HCT116 (cell line): Measurements from ENCODE around the gene HACD1. TPM values are rescaled to one million over a fixed set of nuclear protein-coding genes. Genes with fewer than 3 reads are reported as not detected.

Experiments
- ATAC-seq: fragments of 200-7000 bp; cut with Tn5 transposase; 2 replicates; pipeline ENCODE4 v1.9.1; 2020; ENCODE audit warnings: mild to moderate bottlenecking, moderate library complexity
- BruUV-seq: library from RNA; stranded (reverse); fragments of 400-500 nt; replicated peaks from 2 replicates; lab custom pipeline; 2021; lab: Mats Ljungman, UMichigan
- CTCF ChIA-PET: fragments of 300-600 bp; sonication (Branson Sonifier 250); formaldehyde crosslinking; loops from one replicate; lab custom pipeline; 2021; ENCODE audit warnings: antibody characterized with exemption; lab: Charles Lee
- POLR2A ChIA-PET: fragments of 300-600, 350-600 bp; sonication (Branson Sonifier 250); formaldehyde crosslinking; loops from one replicate; lab custom pipeline; 2021; ENCODE audit warnings: antibody characterized with exemption; lab: Charles Lee
- RAD21 ChIA-PET, 2 experiments: fragments of 300-600 bp; sonication (Branson Sonifier 250); formaldehyde crosslinking; loops; one replicate each; lab custom pipeline; 2023; ENCODE audit warnings: low total read pairs in 2 of 2; ENCODE audit not compliant: uncharacterized antibody in 2 of 2, unreplicated experiment in 2 of 2, low non-redundant PET in 1 of 2; lab: Charles Lee
- DNase-seq: peaks from one replicate; pipeline ENCODE4 v3.0.0-alpha.2; 2010; ENCODE audit warnings: low read depth, low spot score
- H2AFZ ChIP-seq: fragments of 200-600 bp; shearing (Covaris generic), sonication (generic); 2 replicates; pipeline ENCODE4 v1.6.1; 2017; ENCODE audit warnings: low read depth, mixed run types, mixed read lengths, antibody characterized with exemption, low read length; ENCODE audit not compliant: poor library complexity, severe bottlenecking
- H3K27ac ChIP-seq: 2 replicates; pipeline ENCODE4 v1.5.1; 2012; ENCODE audit warnings: low read depth, low read length
- H3K27me3 ChIP-seq: fragments of 200-600 bp; sonication (generic); 2 replicates; pipeline ENCODE4 v1.6.1; 2016; ENCODE audit warnings: mixed run types, low read length, mixed read lengths; ENCODE audit not compliant: insufficient read depth
- H3K36me3 ChIP-seq, 2 experiments: fragments of 200-500 bp in 1 of 2; fragments of 200-600 bp in 1 of 2; sonication (Bioruptor generic) in 1 of 2; sonication (generic) in 1 of 2; 2 replicates each; pipeline versions ENCODE4 v1.5.1 to v1.6.1; 2014 to 2016; ENCODE audit warnings: low read length in 2 of 2, inconsistent platforms in 1 of 2, mixed read lengths in 1 of 2, mixed run types in 1 of 2; ENCODE audit not compliant: insufficient read depth in 2 of 2, control insufficient read depth in 1 of 2
- H3K4me1 ChIP-seq, 2 experiments: fragments of 200-600 bp in 1 of 2; sonication (generic) in 1 of 2; 2 replicates each; pipeline versions ENCODE4 v1.5.1 to v1.6.1; 2012 to 2017; ENCODE audit warnings: low read length in 2 of 2, inconsistent platforms in 1 of 2, mild to moderate bottlenecking in 1 of 2, mixed read lengths in 1 of 2, mixed run types in 1 of 2, moderate library complexity in 1 of 2; ENCODE audit not compliant: insufficient read depth in 2 of 2, control insufficient read depth in 1 of 2
- H3K4me2 ChIP-seq: fragments of 200-600 bp; sonication (generic); 2 replicates; pipeline ENCODE4 v1.6.1; 2017; ENCODE audit warnings: mixed run types, low read length, mixed read lengths
- H3K4me3 ChIP-seq, 2 experiments: fragments of 200-600 bp in 1 of 2; sonication (generic) in 1 of 2; replicated peaks in 1 of 2; 2 replicates each; pipeline ENCODE4 v1.5.1; 2011 to 2016; ENCODE audit warnings: low read length in 2 of 2, control low read depth in 1 of 2, low read depth in 1 of 2, mild to moderate bottlenecking in 1 of 2, mixed read lengths in 1 of 2, mixed run types in 1 of 2
- H3K79me2 ChIP-seq: fragments of 200-600 bp; sonication (generic); 2 replicates; pipeline ENCODE4 v1.6.1; 2017; ENCODE audit warnings: mild to moderate bottlenecking, mixed run types, low read length, moderate library complexity, mixed read lengths; ENCODE audit not compliant: insufficient read depth
- H3K9ac ChIP-seq: fragments of 200-600 bp; sonication (generic); 2 replicates; pipeline ENCODE4 v1.6.1; 2016; ENCODE audit warnings: low read length, mixed read lengths
- H3K9me2 ChIP-seq: fragments of 200-600 bp; sonication (generic), shearing (Covaris generic); 2 replicates; pipeline ENCODE4 v1.6.1; 2017; ENCODE audit warnings: mixed run types, mild to moderate bottlenecking, moderate library complexity; ENCODE audit not compliant: insufficient read depth
- H3K9me3 ChIP-seq, 2 experiments: fragments of 200-500 bp in 1 of 2; fragments of 200-600 bp in 1 of 2; sonication (Bioruptor generic) in 1 of 2; sonication (generic) in 1 of 2; 2 replicates each; pipeline ENCODE4 v1.6.1; 2014 to 2017; ENCODE audit warnings: low read length in 2 of 2, mixed read lengths in 2 of 2, inconsistent platforms in 1 of 2, low read depth in 1 of 2, mild to moderate bottlenecking in 1 of 2, mixed run types in 1 of 2, moderate library complexity in 1 of 2; ENCODE audit not compliant: control insufficient read depth in 1 of 2, insufficient read depth in 1 of 2
- H4K20me1 ChIP-seq: fragments of 200-600 bp; sonication (generic), shearing (Covaris generic); 2 replicates; pipeline ENCODE4 v1.6.1; 2017; ENCODE audit warnings: mixed run types, mild to moderate bottlenecking, moderate library complexity; ENCODE audit not compliant: insufficient read depth
- ATF3 ChIP-seq: IDR thresholded peaks from 2 replicates; pipeline ENCODE4 v1.6.1; 2012
- CBX3 ChIP-seq: IDR thresholded peaks from 2 replicates; pipeline ENCODE4 v1.6.1; 2012; ENCODE audit warnings: low read depth
- CEBPB ChIP-seq: IDR thresholded peaks from 2 replicates; pipeline ENCODE4 v1.6.1; 2012; ENCODE audit warnings: low read depth
- ELF1 ChIP-seq: IDR thresholded peaks from 2 replicates; pipeline ENCODE4 v1.6.1; 2012; ENCODE audit warnings: low read depth, borderline replicate concordance
- EZH2 ChIP-seq: fragments of 200-600 bp; sonication (generic); IDR thresholded peaks from 2 replicates; pipeline ENCODE4 v1.6.1; 2017; ENCODE audit warnings: antibody characterized with exemption, mixed run types
- EZH2phosphoT487 ChIP-seq: fragments of 200-600 bp; IDR thresholded peaks from 2 replicates; pipeline ENCODE4 v1.6.1; 2018; ENCODE audit warnings: antibody characterized with exemption, borderline replicate concordance
- JUND ChIP-seq: IDR thresholded peaks from 2 replicates; pipeline ENCODE4 v1.6.1; 2012
- POLR2AphosphoS5 ChIP-seq: IDR thresholded peaks from 2 replicates; pipeline ENCODE4 v1.6.1; 2011; ENCODE audit warnings: mild to moderate bottlenecking, low read depth, low read length, moderate library complexity
- TCF7L2 ChIP-seq: IDR thresholded peaks from 2 replicates; pipeline ENCODE4 v1.7.0; 2011; ENCODE audit warnings: borderline replicate concordance, inconsistent platforms; ENCODE audit not compliant: insufficient read depth, insufficient read length; ENCODE audit errors: extremely low read depth
- intact Hi-C: fragments of 100-400 bp; cut with micrococcal nuclease; formaldehyde crosslinking; loops from 2 replicates; pipeline ENCODE4 v1.10.0; 2022
- total RNA-seq: library from RNA; stranded (reverse); gene quantifications from one replicate; pipeline ENCODE4 v1.2.1, GENCODE V29; 2021; ENCODE audit not compliant: unreplicated experiment
- TF ChIP-seq, protein P1 (sequence below): IDR thresholded peaks from 2 replicates; pipeline ENCODE4 v1.6.1; 2011; ENCODE audit warnings: mild to moderate bottlenecking, low read length, moderate library complexity; ENCODE audit not compliant: insufficient replicate concordance; ENCODE audit errors: extremely low read depth
- TF ChIP-seq, protein P2 (sequence below): IDR thresholded peaks from 2 replicates; pipeline ENCODE4 v1.6.1; 2012

The HACD1 gene
- total RNA-seq, 1 experiment from 2014 or later, result 21.6 TPM

DNA sequence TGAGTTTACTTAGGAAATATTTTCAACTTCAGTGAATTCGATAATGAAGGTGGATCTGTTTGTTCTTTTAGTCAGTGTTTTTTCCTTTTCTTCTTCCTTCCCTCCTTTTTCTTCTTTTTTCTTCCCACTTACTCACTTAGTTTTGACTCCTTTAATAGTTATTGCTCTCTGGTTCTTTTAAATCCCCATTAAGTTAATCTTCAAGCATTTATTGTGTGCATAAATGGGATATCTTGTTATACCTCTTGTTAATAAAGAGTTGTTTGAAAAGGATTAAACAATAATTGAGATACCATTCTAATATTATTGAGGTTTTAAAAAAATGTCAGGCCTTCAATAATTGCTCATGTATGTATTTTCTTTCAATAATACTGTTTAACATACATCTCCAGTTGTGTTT is 46.3 kb upstream of the HACD1 start:
- TF ChIP-seq TCF7L2 (no peak), ELF1 (no peak), ATF3 (no peak), POLR2AphosphoS5 (no peak), EZH2 (no peak), CBX3 (no peak), CEBPB (no peak), JUND (no peak), EZH2phosphoT487 (no peak)
- TF ChIP-seq, protein P1, sequence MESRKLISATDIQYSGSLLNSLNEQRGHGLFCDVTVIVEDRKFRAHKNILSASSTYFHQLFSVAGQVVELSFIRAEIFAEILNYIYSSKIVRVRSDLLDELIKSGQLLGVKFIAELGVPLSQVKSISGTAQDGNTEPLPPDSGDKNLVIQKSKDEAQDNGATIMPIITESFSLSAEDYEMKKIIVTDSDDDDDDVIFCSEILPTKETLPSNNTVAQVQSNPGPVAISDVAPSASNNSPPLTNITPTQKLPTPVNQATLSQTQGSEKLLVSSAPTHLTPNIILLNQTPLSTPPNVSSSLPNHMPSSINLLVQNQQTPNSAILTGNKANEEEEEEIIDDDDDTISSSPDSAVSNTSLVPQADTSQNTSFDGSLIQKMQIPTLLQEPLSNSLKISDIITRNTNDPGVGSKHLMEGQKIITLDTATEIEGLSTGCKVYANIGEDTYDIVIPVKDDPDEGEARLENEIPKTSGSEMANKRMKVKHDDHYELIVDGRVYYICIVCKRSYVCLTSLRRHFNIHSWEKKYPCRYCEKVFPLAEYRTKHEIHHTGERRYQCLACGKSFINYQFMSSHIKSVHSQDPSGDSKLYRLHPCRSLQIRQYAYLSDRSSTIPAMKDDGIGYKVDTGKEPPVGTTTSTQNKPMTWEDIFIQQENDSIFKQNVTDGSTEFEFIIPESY, result no peak
- TF ChIP-seq, protein P2, sequence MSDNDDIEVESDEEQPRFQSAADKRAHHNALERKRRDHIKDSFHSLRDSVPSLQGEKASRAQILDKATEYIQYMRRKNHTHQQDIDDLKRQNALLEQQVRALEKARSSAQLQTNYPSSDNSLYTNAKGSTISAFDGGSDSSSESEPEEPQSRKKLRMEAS, result no peak
- ATAC-seq, result no peak
- no peaks in the 10 kb centered on the region for H3K9me3 ChIP-seq
- DNase-seq, result no peak
- CTCF ChIA-PET, result no interaction called here
- no peaks in the 10 kb centered on the region for H3K9me2 ChIP-seq
- no peaks in the 10 kb centered on the region for H3K27me3 ChIP-seq
- no peak overlapping the region for H3K4me3 ChIP-seq
- no peak overlapping the region for H3K27ac ChIP-seq
- no peak overlapping the region for H2AFZ ChIP-seq
- no peaks in the 10 kb centered on the region for H3K36me3 ChIP-seq
- H3K79me2 ChIP-seq, result peaks cover 78% of the 10 kb centered on the region
- BruUV-seq, result no TSS peak
- POLR2A ChIA-PET, result no interaction called here
- no peaks in the 10 kb centered on the region for H4K20me1 ChIP-seq
- RAD21 ChIA-PET, result no interaction called here
- intact Hi-C loops, result no loop called here
- no peak overlapping the region for H3K4me2 ChIP-seq
- no peak overlapping the region for H3K9ac ChIP-seq
- H3K4me1 ChIP-seq, result peaks cover 10 to 22% of the 10 kb centered on the region in 2 experiments
